Activated CD4-positive, alpha-beta T cell treated with anti-CD3 and anti-CD28 coated beads, Interleukin-2, amount 50 U/mL, for 4 hours (primary cell): ENCODE measurements around the gene WWOX.
"Not testable (repeated sequence)": the region's sequence is repeated elsewhere in the genome, so short reads cannot be mapped to it uniquely, and the experiment has no call there.

Experiments used
- DNase-seq, 2 experiments: peaks; one replicate each; pipeline ENCODE4 v3.0.0-alpha.2; 2020

Gene WWOX

DNA sequence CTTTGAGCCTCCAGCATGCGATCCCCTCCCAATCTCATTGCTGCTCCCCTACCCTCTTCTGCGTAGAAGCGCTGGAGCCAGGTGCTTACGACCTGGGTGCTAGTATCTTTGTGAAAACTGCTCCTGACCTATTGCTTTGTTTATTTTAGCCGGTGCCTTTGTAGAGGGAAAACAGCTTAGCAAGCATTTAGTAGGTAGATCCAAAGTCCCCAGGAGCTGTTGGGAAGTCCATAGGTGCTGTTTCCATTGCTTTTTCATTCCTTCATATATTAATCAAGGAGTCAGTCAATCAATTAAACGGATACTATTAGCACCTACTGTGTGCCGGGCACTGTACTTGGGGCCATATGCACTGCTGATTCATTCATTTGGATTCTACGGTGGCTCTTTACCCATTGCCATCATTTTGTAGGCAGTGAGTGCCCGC is 497.6 kb downstream of the WWOX start:
- DNase-seq: no peak

DNA sequence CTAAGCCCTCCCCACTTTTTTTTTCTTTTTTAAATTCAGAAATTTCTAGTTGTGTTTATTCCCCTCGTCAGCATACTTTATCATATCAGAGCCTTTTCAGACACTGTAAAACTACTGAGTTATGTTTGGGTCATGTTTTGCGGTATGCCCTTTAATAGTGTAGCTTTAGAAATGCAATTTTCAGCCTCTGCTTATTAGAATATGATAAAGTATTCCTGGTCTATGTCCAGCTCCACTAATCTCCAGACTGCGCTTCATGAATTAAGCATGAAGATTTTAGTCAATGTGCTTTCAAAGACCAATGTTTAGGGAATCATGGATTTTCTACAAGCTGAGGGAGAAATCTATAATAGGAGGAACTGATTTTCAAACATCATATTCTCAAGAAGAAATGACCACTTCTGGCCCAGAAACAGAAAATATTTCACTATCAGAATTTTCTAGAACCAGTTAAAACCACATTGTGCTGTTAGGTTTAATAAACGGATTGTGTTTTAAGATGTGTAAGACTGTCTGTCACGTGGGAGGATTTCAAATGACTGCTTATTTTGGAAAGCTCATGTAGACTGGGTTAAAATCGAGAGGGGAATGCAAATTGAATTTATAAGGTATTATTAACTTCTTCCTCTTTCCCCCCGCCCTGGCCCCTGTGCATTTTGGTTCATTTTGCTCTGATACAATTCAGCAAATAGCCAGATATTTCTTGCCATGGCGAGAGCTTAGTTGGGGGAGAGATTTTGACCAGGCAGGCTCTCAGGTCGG is 498.5 kb downstream of the WWOX start:
- no peak for DNase-seq

DNA sequence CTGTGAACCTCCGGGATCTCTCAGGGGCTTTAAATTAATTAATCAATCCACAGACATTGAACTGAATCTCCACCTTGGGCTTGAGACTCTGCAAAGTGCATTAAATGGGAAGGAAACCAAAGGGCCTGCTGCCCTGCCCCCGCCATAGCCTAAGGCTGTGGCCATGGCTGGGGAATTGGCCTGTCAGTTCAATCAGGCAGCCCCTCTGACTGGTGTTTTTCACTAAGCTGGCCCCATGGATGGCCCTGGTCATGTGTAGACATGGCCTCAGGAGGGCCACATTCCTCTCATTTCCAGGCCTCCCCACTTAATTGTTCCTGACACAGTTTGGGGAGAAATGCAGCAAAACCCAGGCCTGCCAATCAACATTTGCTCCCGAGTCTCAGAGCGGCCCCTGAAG is 499.8 kb downstream of the WWOX start:
- DNase-seq: no peak

DNA sequence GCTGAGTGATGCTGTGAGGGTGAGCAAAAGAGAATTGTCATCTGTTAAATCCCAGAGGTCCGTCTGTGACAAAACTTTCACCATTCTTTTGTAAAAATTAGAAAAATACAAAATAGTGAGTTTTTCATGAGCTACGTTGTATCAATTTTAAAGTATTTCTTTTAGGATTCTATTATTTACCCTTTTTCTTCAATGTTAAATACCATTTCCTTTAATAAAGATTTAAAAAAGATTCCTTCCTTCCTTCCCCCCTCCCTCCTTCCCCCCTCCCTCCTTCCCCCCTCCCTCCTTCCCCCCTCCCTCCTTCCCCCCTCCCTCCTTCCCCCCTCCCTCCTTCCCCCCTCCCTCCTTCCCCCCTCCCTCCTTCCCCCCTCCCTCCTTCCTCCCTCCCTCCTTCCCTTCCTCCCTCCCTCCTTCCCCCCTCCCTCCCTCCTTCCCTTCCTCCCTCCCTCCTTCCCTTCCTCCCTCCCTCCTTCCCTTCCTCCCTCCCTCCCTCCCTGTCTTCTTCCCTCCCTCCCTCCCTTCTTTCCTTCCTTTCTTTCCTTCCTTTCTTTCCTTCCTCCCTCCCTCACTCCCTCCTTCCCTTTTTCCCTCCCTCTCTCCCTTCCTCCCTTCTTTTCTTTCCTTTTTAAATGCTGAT is 505.1 kb downstream of the WWOX start:
- DNase-seq: not testable (repeated sequence)

DNA sequence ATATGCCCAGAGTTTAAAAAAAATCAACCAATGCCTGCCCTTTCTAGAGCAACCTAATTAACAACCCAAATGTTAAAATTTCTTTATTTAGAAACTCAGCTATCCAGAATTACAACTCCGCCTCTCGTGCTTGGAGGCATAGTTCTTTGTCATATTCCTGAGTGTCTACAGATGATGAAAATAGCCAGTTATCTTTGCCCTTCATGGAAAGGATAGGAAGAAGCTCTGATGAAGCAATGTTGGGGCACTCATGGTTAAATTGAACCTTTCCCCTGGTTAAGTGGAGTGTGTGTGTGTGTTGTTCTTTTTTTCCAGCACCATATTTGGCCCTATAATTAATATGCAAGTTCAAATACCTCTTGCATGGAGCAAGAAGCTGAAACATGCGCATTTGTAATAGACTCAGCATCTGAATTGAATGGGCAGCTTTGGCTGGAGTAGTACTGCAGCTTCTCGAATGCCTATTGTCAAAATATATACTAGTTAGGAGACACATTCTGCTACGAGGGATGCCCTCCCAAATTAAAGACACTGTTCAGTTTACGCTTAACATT is 506.2 kb downstream of the WWOX start:
- DNase-seq: no peak

DNA sequence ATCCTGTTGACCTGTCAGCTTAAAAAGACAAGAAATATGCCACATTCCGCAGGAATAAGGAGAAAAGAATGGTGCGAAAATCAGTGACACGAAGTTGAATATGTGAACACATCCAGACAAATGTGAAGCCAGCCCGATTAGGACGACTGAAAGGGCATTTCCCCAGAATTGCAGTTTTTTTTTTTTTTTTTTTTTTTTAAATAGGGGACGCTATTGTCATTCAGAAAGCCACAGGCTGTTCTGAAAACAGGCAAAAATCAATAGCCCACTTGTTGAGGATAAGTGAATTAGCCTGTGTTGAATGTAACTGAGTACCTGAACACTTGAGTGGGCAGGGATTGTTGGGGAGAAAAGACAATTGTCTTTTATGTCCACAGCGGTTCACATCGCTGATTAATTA is 507.1 kb downstream of the WWOX start:
- no peak for DNase-seq

DNA sequence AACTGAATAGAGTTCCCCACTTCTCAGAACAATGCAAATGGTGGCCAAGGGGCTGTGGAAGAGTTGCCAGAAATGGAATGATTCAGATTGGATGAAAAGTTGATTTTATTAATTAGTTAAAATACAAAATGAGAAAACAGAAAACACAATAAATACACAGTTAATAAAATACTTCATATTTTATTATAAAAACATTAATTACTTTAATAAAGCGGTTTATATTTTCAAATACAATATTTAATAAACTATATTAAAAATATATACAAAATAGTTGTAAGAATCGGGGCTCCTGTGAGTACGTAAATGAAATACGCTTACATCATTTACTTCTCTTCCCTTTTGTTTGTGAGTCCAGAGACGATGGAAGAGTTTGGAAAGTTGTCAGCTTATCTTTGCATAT is 507.6 kb downstream of the WWOX start:
- no peak for DNase-seq

DNA sequence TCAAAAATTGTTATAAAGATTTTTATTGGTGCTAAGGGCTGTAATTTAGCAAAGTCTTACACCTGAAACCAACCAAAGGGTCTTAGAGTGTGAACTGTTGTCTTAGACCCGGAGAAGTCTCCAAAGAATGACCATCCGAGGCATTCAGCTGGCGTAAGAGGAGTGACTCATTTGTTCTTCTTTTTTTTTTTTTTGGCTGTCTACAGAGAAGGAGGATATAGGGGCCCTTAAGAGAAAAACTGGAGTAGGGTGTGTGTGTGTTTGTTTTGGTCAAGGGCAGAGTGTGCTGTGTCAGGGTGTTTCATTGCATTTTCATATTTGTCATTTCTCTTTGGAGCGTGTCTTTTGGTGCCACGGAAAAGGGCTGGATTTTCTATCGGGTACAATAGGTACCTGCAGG is 508.0 kb downstream of the WWOX start:
- no peak for DNase-seq

DNA sequence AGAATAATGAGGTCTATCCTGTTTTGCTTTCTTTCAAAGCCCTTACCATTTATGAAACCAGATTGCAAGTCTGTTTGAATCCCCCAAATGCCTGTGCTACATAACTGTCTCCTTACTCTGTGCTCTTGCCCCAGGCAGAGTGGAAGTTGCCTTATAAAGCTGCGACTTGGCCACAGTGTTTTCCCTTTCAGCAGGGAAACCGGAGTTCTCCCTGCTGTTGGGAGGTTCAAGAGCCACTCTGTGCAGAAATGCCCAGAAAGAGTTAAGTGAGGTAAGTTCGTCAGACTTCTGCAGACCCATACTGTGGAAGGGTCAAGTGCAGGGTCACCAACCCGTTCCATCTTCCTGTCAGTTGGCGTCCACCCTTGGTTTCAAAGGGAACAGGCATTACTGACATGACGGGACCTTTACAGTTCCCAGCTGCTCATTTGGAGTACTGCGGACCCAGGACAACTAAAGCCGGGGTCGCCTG is 508.9 kb downstream of the WWOX start:
- no peak for DNase-seq

DNA sequence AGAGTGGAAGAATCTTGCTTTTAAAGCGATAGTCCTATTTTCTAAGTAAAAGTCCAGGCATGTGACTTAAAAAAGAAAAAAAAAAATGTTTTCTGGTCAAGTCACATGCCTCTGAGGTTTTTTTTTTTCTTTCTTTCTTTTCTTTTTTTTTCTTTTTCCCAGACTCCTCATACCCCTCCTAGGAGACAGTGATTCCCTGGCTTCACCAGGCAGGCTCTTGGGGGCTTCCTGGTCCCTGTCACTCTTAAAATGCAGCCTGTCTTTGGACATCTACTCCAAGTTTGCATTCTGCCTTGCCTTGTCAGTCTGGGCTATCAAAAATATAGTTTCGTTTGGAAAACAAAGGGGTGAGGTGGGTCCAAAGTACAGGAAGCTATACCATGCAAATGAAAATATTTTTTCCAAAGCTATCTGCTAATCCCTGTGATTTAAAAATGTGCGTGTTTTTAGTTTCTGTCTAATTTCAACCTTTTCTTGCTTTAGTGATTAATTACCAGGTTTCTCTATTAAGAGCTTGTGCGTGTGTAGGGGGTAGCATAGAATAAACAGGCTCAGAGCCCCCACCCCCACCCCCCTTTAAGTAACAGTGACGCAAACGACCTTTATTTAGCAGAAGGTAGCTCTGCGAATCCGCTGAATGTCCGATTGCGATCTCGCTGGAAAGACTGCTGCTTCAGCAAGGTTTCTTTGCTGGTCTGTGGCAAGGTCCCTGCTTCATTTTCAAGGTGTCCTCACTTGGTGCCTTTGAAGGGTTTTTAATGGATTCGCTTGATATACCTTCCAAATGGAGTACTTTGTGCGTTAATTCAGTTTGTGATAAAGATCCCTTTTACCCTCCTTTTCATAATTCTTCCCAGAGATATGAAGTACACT is 510.2 kb downstream of the WWOX start:
- DNase-seq: no peak

DNA sequence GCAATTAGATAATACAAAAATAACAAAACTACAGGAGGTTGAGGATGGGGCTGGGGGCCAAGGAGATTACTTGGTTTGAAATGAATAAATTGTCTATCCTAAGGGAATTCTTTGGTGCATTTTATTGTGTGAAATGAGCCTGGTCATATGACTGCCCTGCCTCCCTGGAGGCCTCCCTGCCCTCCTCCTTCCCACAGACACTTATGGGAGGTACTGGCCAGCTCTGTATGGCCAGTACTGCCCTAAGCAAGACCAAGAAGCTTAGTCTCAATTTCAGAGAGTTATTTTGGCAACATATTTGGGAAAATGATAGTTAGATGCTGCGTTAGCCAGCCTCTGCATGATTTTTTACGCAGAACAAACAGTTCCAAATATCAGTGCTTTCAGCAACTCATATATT is 511.9 kb downstream of the WWOX start:
- DNase-seq: no peak

DNA sequence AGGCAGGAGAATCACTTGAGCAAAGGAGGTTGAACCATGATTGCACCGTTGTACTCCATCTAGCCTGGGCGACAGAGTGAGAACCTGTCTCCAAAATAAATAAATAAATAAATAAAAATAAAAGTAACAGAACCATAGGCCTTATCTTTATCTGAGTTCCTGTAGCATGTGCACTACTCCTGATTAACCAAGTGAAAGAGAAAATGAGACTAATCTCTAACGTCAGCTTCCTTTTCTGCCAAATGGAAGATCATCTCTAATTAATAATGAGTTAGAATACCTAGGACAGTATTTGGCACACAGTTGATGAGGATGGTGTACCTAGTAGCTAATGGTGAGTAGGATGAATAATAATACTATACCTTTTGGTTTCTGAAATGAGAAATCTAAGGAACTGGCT is 520.4 kb downstream of the WWOX start:
- no peak for DNase-seq

DNA sequence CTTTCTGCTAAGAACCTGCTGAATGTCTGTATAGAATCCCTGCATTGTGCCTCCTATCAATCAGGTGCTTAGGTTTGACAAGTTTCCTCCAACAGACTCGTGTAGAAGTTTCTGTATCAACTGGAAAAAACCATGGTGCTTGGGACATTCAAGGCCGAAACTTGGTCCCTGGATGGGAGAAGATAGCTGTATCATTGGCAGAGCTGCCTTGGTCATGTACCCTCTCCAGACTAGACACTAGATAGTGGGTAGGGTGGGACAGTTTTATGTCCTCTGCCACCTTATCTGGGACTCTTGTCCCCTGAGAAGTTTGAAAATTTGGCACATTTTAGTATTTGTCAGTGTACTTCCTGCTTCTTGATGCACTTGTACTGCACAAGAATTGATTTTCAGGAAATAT is 520.8 kb downstream of the WWOX start:
- no peak for DNase-seq

DNA sequence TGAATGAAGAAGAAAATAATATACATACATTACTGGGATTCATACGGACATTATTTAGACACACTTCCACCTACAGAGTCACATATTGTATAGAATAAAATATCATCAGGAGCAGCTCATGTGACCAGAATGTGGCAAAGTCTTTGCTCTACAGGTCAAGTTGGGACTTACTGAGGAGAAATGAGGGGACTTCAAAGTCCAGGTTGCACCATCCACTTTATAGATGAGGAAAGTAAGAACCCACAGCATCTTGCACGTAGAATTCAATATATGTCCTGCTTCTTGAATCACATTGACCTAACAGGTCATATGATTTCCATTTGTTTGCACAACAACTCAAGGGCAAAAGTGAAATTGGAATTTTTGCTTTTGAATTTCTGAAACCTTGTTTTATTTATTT is 524.3 kb downstream of the WWOX start:
- DNase-seq: no peak

DNA sequence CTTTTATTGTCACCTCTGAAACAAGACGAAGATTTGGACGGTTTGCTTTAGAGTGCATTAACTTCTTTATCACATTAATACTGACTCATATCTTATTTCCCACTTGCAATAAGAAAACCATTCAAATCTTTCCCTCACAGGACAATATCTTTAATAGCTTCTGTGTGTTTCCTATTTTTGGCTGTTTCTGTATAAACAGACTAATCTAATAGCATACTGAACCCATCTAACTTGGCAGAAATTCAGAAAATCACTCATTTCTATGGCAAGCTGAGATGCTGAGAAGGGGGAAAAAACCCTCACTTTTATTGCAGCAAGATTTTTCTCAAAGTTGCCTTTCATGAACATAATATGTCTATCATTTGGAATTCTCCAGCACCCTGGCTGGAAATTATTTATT is 524.9 kb downstream of the WWOX start:
- DNase-seq: no peak

DNA sequence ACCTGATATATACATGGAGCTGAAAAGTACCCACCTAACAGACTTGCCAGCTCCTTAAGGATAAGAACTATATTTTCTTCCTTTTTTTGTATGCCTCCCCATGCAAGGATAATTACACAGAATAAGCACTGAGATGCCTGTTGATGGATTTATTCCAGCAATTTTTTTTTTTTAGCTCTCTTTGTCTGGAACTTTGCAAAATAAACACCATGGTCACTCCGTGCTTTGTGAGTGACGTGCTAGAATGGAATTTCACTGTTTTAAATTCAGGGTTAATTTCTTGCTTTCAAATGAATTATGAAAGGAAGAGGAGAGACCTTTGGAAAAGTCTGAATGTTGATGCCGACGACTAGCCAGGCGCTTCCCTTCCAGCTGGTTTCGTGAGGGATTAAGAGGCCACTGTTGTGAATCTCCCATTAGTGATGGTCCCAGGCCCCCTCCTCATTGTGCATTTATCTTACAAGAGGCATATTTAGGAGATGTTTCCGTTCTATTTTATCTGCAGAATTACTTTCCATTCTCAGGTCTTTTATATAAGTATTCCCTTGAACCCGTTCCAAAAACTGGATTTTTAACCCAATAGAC is 529.1 kb downstream of the WWOX start:
- DNase-seq: no peak

DNA sequence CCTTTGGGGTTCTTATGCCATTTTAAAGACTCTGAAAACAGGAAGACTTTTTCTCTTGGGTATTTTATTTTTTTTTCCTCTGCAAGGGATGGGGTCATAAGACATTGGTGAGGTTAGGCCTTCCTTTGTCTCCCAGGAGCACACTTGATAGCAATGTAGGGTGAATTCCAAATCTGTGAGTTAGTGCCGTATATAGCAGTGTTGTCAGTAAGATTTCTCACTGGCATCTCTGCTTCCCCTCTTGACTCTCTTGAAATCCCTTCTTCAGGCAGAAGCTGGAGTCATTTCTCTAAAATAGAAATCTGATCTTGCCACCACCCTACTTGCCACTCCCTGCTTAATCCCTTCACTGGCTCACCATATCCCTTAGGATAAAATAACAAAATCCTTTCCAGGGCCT is 529.7 kb downstream of the WWOX start:
- DNase-seq: no peak

DNA sequence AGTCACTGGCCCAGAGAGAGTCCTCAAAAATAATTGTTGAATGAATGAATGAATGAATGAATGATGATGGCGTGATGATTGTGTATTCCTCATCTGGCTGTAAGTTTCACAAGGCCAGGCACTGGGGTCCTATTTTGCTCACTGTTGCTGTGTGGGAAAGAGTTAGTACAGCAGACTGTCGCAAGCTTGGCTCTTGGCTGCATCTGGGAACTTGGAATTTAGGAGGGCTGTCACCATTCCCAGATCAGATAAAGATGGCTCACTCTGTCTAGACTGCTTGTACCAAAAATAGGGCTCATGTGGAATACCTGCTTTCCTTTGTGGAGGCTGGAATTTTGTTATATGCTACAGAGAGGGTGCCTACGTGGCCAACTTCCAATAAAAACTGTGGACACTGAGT is 530.6 kb downstream of the WWOX start:
- no peak for DNase-seq

DNA sequence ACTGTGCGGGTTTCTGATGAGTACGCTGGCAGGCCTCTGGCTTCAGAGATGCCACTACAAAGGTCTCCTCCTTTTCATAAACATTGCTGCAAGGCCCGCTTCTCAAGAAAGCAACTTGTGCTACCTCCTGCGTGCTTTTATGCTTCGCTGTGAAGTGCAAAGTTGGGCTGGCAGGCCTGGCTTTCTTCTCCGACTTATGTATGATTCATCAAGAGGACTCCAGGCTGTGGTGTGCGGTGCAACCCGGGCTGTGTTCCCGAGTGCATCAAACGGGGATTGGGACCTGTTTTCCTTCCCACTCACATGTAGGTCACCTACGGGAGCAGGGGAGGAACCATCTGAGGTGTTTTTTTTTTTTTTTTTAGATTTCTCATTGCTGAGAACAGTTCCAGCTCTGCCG is 534.1 kb downstream of the WWOX start:
- no peak for DNase-seq

DNA sequence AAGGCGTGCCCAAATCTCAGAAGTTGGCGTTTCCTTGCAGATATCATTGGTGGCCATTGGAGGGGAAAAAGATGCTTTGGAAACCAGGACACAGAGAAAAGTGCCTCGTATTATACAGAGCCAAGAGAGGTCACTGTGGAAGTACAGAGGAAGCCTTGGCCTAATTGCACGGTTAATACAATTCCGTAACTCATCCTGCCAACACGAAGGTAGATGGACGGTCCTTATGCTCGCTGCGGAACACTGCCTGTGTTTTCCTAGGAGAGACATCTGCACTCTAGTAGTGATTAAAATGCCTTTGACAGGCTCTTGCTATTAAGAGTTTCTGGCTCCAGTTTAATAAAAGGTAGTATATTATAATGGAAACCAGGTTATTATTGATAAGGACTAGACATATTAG is 536.4 kb downstream of the WWOX start:
- DNase-seq: no peak

DNA sequence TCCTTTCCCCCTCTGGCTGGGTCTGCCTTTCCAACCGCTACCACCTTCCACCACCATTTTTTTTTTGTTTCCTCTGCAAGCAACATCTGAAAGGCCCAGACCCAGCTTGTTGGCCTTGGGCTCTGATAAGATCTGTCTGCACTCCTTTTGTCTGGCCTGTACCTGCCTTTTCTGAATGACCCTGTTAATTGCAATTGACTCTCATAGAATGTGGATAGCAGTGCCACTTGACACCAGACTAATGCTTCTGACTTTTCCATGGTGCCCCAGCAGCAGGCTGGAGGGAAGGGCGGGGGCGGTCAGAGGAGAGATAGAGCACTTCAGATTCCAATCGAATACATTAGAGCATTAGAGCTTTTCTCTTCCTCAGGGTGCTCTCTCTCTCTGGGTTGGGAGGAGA is 538.9 kb downstream of the WWOX start:
- no peak for DNase-seq

DNA sequence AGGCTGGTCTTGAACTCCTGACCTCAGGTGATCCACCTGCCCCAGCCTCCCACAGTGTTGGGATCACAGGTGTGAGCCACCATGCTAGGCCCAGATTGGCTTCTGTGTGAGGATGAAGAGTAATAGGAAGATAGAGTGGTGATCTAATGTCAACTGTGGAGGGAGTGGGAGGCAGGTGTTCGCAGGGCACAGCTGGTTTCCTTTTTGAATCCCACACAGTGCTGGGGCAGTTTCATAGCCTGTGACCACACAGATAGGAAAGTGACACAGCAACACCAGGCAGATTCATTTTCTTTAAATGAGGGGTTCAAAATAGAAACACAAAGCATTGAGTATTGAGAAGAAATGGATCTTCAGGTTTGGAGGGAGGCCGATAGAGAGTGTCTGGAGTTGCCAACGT is 540.3 kb downstream of the WWOX start:
- DNase-seq: no peak

DNA sequence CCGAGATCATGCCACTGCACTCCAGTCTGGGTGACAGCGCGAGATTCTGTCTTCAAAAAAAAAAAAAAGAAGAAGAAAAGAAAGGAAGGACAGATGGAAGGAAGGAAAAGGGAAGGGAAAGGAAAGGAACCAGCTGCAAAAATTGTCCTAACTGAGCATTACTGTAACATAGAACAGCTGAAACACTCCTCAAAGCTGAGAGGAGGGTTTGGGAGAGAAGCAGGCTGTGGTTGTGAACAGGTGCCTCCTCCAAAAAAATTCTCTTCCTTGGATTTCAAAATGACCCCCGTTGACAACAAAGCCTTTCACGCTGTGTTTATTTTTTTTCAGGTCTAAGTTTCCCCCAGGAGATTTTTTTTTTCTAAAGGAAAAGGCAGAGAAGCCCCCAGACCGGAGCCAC is 541.4 kb downstream of the WWOX start:
- DNase-seq: no peak
